ENCODE data around the gene GPR50. TPM values are rescaled to one million over a fixed set of nuclear protein-coding genes. Genes with fewer than 3 reads are reported as not detected.

Gene GPR50
- polyA plus RNA-seq, 1 donor from 2014 or later, result not detected

DNA sequence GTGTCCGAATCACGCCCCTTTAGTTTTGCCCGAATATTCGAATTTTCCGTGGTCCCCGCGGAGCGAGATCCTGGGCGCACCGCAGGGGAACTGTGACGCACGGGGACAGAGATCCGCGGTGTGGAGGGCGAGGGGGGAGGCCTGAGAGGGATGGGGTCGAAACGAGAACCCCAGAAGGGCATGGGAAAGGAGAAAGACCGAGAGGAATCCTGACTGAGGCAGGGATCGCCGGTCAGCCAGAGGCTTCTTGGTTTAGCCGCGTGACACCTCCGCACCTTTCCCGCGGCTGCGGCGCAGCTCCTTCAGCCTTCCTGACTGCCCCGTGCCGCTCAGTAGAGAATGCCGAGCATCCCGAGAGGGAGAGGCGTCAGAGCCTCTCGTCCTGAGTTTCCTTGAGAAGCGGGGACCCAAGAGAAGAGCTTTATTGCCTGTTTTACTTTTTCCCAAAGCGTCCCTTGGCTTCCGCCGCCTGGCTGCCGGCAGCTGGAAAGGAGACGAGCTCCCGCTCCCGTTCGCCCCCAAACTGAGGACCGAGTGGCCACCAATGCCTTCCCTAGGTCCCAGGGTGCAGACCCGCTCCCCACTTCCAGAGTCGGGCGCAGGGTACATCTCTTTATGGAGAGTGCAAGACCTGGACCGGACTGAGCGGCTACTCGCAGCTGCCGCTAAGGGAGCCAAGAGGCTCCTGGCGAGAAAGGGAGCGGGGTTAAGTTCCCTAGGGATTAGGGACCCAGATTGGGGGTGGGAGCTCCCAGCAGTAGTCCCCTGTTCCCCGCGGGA is 911 bp upstream of the GPR50 start:
- Histone ChIP-seq H3K36me3 (ENCODE audit: insufficient read depth, low read length) (no peaks in the 10 kb centered on the region), H3K4me2 (ENCODE audit: low read length) (no peak overlapping the region), H3K9me3 (ENCODE audit: low read length) (no peaks in the 10 kb centered on the region), H3K27ac (ENCODE audit: low read length) (no peak overlapping the region), H3K4me3 (ENCODE audit: low read length) (peak overlapping the region; percentile 63), H3K9ac (ENCODE audit: low read length) (peak overlapping the region; percentile 16), H3F3A (ENCODE audit: insufficient read depth, low read length, poor library complexity, severe bottlenecking) (no peaks in the 10 kb centered on the region), H3K9me2 (ENCODE audit: insufficient read depth, low read length) (no peaks in the 10 kb centered on the region), H3K27me3 (ENCODE audit: insufficient read depth, low read depth, low read length) (peaks cover 54% of the 10 kb centered on the region), H4K20me1 (ENCODE audit: insufficient read depth) (no peaks in the 10 kb centered on the region), H2AFZ (ENCODE audit: low read depth, low read length) (no peak overlapping the region), H3K79me2 (replicated peaks; ENCODE audit: insufficient read depth, low read length) (no peaks in the 10 kb centered on the region)
- TF ChIP-seq MXI1 (conservative IDR thresholded peaks at IDR 0.05; ENCODE audit: poor library complexity, severe bottlenecking) (no peak), RAD21 (conservative IDR thresholded peaks at IDR 0.05) (no peak), POLR2AphosphoS5 (IDR thresholded peaks at IDR 0.05) (no peak), SMC3 (conservative IDR thresholded peaks at IDR 0.05; ENCODE audit: poor library complexity) (no peak), CTCF (IDR thresholded peaks at IDR 0.05; ENCODE audit: poor library complexity, severe bottlenecking) (no peak), EP300 (conservative IDR thresholded peaks at IDR 0.05; ENCODE audit: poor library complexity, severe bottlenecking) (no peak), EZH2 (IDR thresholded peaks at IDR 0.05; ENCODE audit: borderline replicate concordance, insufficient read depth, low read length, poor library complexity, severe bottlenecking) (no peak), TAF1 (IDR thresholded peaks at IDR 0.05; ENCODE audit: low read depth) (no peak)
- TF ChIP-seq, protein P1, sequence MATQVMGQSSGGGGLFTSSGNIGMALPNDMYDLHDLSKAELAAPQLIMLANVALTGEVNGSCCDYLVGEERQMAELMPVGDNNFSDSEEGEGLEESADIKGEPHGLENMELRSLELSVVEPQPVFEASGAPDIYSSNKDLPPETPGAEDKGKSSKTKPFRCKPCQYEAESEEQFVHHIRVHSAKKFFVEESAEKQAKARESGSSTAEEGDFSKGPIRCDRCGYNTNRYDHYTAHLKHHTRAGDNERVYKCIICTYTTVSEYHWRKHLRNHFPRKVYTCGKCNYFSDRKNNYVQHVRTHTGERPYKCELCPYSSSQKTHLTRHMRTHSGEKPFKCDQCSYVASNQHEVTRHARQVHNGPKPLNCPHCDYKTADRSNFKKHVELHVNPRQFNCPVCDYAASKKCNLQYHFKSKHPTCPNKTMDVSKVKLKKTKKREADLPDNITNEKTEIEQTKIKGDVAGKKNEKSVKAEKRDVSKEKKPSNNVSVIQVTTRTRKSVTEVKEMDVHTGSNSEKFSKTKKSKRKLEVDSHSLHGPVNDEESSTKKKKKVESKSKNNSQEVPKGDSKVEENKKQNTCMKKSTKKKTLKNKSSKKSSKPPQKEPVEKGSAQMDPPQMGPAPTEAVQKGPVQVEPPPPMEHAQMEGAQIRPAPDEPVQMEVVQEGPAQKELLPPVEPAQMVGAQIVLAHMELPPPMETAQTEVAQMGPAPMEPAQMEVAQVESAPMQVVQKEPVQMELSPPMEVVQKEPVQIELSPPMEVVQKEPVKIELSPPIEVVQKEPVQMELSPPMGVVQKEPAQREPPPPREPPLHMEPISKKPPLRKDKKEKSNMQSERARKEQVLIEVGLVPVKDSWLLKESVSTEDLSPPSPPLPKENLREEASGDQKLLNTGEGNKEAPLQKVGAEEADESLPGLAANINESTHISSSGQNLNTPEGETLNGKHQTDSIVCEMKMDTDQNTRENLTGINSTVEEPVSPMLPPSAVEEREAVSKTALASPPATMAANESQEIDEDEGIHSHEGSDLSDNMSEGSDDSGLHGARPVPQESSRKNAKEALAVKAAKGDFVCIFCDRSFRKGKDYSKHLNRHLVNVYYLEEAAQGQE (IDR thresholded peaks at IDR 0.05; ENCODE audit: borderline replicate concordance), result no peak

GRCh38 chrX:151177141-151178027 is 1.0 kb downstream of the GPR50 start:
- TF ChIP-seq EP300 (conservative IDR thresholded peaks at IDR 0.05; ENCODE audit: poor library complexity, severe bottlenecking) (no peak), MXI1 (conservative IDR thresholded peaks at IDR 0.05; ENCODE audit: poor library complexity, severe bottlenecking) (no peak), CTCF (IDR thresholded peaks at IDR 0.05; ENCODE audit: poor library complexity, severe bottlenecking) (no peak), TAF1 (IDR thresholded peaks at IDR 0.05; ENCODE audit: low read depth) (no peak), EZH2 (IDR thresholded peaks at IDR 0.05; ENCODE audit: borderline replicate concordance, insufficient read depth, low read length, poor library complexity, severe bottlenecking) (no peak), POLR2AphosphoS5 (IDR thresholded peaks at IDR 0.05) (no peak), RAD21 (conservative IDR thresholded peaks at IDR 0.05) (no peak), SMC3 (conservative IDR thresholded peaks at IDR 0.05; ENCODE audit: poor library complexity) (no peak)
- TF ChIP-seq, protein P1 (IDR thresholded peaks at IDR 0.05; ENCODE audit: borderline replicate concordance), result no peak
- no peak overlapping the region for H3K4me2 ChIP-seq (ENCODE audit: low read length)
- no peaks in the 10 kb centered on the region for H3K36me3 ChIP-seq (ENCODE audit: insufficient read depth, low read length)
- H3K9me3 ChIP-seq (ENCODE audit: low read length), result no peaks in the 10 kb centered on the region
- H4K20me1 ChIP-seq (ENCODE audit: insufficient read depth), result no peaks in the 10 kb centered on the region
- no peaks in the 10 kb centered on the region for H3K79me2 ChIP-seq (replicated peaks; ENCODE audit: insufficient read depth, low read length)
- no peaks in the 10 kb centered on the region for H3F3A ChIP-seq (ENCODE audit: insufficient read depth, low read length, poor library complexity, severe bottlenecking)
- peak overlapping the region; percentile 3 for H3K9ac ChIP-seq (ENCODE audit: low read length)
- peaks cover 54% of the 10 kb centered on the region for H3K27me3 ChIP-seq (ENCODE audit: insufficient read depth, low read depth, low read length)
- no peaks in the 10 kb centered on the region for H3K9me2 ChIP-seq (ENCODE audit: insufficient read depth, low read length)
- H3K27ac ChIP-seq (ENCODE audit: low read length), result no peak overlapping the region
- peak overlapping the region; percentile 62 for H3K4me3 ChIP-seq (ENCODE audit: low read length)
- no peak overlapping the region for H2AFZ ChIP-seq (ENCODE audit: low read depth, low read length)

All from neural cell (in vitro differentiated cells).